Measurements from ENCODE around the gene PLXNA2.

Gene PLXNA2

GRCh38 chr1:208059409-208060001, 184.7 kb downstream of the PLXNA2 start:
- DNase-seq: no peak

GRCh38 chr1:208058756-208059155, 185.4 kb downstream of the PLXNA2 start:
- no peak for DNase-seq

GRCh38 chr1:208058267-208058666, 185.9 kb downstream of the PLXNA2 start:
- DNase-seq: peak; percentile 37 to 54

GRCh38 chr1:208057056-208057455, 187.1 kb downstream of the PLXNA2 start:
- no peak for DNase-seq

GRCh38 chr1:208055535-208055934, 188.6 kb downstream of the PLXNA2 start:
- no peak for DNase-seq

- no peak for DNase-seq
Observed at GRCh38 chr1:208054911-208055379, 189.2 kb downstream of the PLXNA2 start.

GRCh38 chr1:208054485-208054884, 189.7 kb downstream of the PLXNA2 start:
- DNase-seq: no peak

GRCh38 chr1:208053661-208054060, 190.5 kb downstream of the PLXNA2 start:
- no peak for DNase-seq

- DNase-seq: no peak
Observed at GRCh38 chr1:208052926-208053407, 191.2 kb downstream of the PLXNA2 start.

- no peak for DNase-seq
Observed at GRCh38 chr1:208052135-208052534, 192.0 kb downstream of the PLXNA2 start.

GRCh38 chr1:208051651-208052050, 192.5 kb downstream of the PLXNA2 start:
- DNase-seq: no peak

GRCh38 chr1:208048904-208049303, 195.3 kb downstream of the PLXNA2 start:
- DNase-seq: no peak

GRCh38 chr1:208047975-208048374, 196.2 kb downstream of the PLXNA2 start:
- DNase-seq: no peak

GRCh38 chr1:208047476-208047934, 196.7 kb downstream of the PLXNA2 start:
- no peak for DNase-seq

- peak in 1 of 2 experiments; percentile 17 for DNase-seq
Observed at GRCh38 chr1:208045463-208046260, 198.5 kb downstream of the PLXNA2 start.

- DNase-seq: no peak
Observed at GRCh38 chr1:208044589-208045462, 199.4 kb downstream of the PLXNA2 start.

GRCh38 chr1:208043691-208044181, 200.4 kb downstream of the PLXNA2 start:
- DNase-seq: peak; percentile 38 to 67

GRCh38 chr1:208042868-208043267, 201.3 kb downstream of the PLXNA2 start:
- DNase-seq: no peak

- no peak for DNase-seq
Observed at GRCh38 chr1:208042041-208042615, 202.1 kb downstream of the PLXNA2 start.

- no peak for DNase-seq
Observed at GRCh38 chr1:208041505-208041904, 202.7 kb downstream of the PLXNA2 start.

- DNase-seq: peak in 1 of 2 experiments; percentile 69
Observed at GRCh38 chr1:208040821-208041297, 203.3 kb downstream of the PLXNA2 start.
